HFF-Myc (cell line): ENCODE results near the gene APMAP.

Experiments used
- DNase-seq: peaks from one replicate; pipeline ENCODE4 v3.0.0-alpha.2; 2011; ENCODE audit warnings: low read depth; ENCODE audit errors: extremely low read depth
- H3K4me3 ChIP-seq: replicated peaks from 2 replicates; pipeline ENCODE4 v1.5.1; 2011; ENCODE audit warnings: low read depth, mild to moderate bottlenecking, control low read depth, low read length
- CTCF ChIP-seq: IDR thresholded peaks from 2 replicates; pipeline ENCODE4 v1.5.1; 2012; ENCODE audit warnings: mild to moderate bottlenecking, low read depth, low read length, control low read depth; ENCODE audit errors: missing control alignments

APMAP gene

DNA sequence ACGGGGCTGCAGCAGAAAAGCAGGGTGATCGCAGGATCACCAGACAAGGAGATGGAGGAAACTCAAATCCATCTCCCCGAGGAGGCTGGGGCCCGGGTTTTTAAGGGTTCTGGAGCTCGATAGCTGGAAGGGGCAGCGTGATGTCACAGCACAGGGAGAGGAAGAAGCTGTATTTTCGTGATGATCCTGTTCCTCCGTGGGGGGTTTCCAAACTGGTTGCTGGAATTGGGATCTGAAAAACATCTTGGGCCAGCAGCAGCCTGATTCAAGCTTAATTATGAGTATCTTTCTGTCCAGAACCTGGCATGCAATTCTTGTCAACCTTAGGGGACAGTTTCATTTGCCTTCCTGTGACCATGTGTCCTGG lies 39.4 kb downstream of the APMAP start:
- TF ChIP-seq CTCF, result no peak
- no peak overlapping the region for H3K4me3 ChIP-seq
- DNase-seq, result no peak

- TF ChIP-seq CTCF, result no peak
- no peak for DNase-seq
- H3K4me3 ChIP-seq, result no peak overlapping the region
Observed at GRCh38 chr20:24952376-24953208, 40.0 kb downstream of the APMAP start.

GRCh38 chr20:24951536-24952083 lies 40.9 kb downstream of the APMAP start:
- DNase-seq, result no peak
- TF ChIP-seq CTCF, result no peak
- no peak overlapping the region for H3K4me3 ChIP-seq

GRCh38 chr20:24950836-24951525 lies 41.6 kb downstream of the APMAP start:
- no peak for TF ChIP-seq CTCF
- no peak overlapping the region for H3K4me3 ChIP-seq
- DNase-seq, result no peak

DNA sequence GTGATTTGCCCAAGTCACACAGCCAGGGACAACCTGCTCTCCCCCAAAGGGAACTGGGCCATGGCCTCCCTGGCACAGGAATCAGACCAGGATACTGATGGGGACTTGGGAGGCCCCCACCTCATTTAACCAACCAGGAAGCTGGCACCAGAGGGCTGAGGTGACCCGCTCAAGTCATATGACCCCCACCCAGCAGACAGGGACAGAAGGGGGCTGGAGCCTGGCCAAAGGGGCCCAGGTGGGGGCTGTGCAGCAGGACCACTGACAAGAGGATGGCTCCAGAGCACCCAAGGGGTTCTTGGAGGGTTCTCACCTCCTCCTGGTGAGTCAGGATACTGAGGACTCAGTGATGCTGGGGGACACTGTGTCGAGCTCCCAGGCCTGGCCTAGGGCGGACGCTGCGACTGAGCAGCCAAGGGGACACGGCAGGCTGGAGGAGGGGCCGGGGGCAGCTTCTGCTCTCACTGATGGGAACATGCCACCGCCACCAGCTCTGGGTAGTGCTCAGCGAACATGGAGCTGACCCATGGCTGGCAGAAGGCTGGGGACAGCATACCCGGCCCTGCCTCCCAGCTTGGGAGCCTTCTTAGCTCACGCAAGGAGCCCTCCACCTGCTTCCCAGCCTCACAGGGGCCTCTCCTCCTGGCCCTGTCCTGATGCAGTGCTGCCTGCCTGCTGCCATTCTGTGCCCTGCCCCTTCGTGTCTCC lies 42.3 kb downstream of the APMAP start:
- H3K4me3 ChIP-seq, result no peak overlapping the region
- DNase-seq, result no peak
- TF ChIP-seq CTCF, result no peak

DNA sequence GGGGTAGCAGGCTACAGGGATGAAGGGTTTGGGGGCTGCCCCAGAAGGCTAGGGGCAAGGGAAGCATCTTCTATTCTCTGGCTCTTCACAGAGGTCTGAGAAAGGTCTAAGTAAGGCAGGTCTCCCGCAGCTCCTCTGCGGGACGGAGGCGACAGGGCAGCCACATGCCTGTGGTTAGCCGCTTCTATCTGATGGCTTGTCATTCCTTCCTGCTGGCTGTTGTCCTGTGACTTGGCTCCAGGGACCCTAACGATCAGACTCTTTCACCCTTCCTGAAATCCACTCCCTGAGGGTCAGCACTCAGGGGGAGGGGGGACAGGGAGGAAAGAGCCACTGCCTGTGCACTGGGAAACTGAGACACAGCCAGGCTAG lies 42.8 kb downstream of the APMAP start:
- TF ChIP-seq CTCF, result no peak

More for the DNA sequence above, 42.8 kb downstream of the APMAP start:
- no peak for DNase-seq
- H3K4me3 ChIP-seq, result no peak overlapping the region
